NT2/D1 (cell line): ENCODE measurements around the gene SLC19A1.

Experiments
- SUZ12 ChIP-seq: IDR thresholded peaks from 2 replicates; pipeline ENCODE4 v1.6.1; 2011; ENCODE audit not compliant: insufficient read length, insufficient read depth; ENCODE audit errors: extremely low read depth
- YY1 ChIP-seq: IDR thresholded peaks from 2 replicates; pipeline ENCODE4 v1.6.1; 2011; ENCODE audit not compliant: insufficient read length, insufficient read depth
- ZNF274 ChIP-seq: IDR thresholded peaks from 2 replicates; pipeline ENCODE4 v1.6.1; 2011; ENCODE audit warnings: mild to moderate bottlenecking, low read depth, low read length

- TF ChIP-seq YY1 (no peak), SUZ12 (no peak), ZNF274 (no peak)
Observed at GRCh38 chr21:45574081-45574501, 31.9 kb upstream of the SLC19A1 start.
